ENCODE results near the gene PPP3R1. TPM values are rescaled to one million over a fixed set of nuclear protein-coding genes. Genes with fewer than 3 reads are reported as not detected.

PPP3R1 gene
- total and polyA plus RNA-seq, 4 donors, result 2.4 to 42.5 (median 18.3) TPM

DNA sequence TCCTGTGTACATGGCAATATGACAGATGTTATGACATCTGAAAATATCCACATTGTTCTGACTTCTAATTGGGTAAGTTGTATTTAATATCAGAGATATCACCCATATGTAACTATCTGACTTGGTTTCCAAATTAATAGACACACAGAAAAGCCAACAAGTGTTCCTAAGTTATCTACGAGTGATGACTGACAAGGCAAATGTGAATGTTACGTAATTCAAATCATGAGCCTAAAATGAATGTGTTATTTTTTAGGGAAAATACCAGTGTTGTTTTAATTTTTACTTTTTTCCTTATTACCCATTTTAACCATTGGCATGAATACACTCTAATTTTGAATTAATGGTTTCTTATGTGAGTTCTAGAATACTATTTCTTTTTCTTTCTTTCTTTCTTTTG, 110.5 kb downstream of the PPP3R1 start:
- no peak overlapping the region for H3K27ac ChIP-seq (ENCODE audit: low read depth in 1 of 2, low read length in 2 of 2)
- H3K4me3 ChIP-seq (ENCODE audit: low read depth in 1 of 3, low read length in 3 of 3), result no peak overlapping the region
- no peaks in the 10 kb centered on the region for H3K4me1 ChIP-seq (ENCODE audit: control insufficient read depth in 4 of 4, insufficient read depth in 4 of 4, low read length in 3 of 4)
- H3K36me3 ChIP-seq (ENCODE audit: control insufficient read depth in 4 of 4, insufficient read depth in 3 of 4, low read depth in 1 of 4, low read length in 3 of 4), result peaks cover 2 to 5% (median 2%) of the 10 kb centered on the region in 4 donors
- 97% methylated on average over 2 of the region's 2 CpGs for WGBS
- no peak overlapping the region for H3K9ac ChIP-seq (ENCODE audit: low read depth in 1 of 2, low read length in 2 of 2)
- no peak for DNase-seq (ENCODE audit: low spot score)
- H3K27me3 ChIP-seq (ENCODE audit: control insufficient read depth in 4 of 4, insufficient read depth in 4 of 4, low read length in 3 of 4), result no peaks in the 10 kb centered on the region
- TF ChIP-seq GABPA (IDR thresholded peaks at IDR 0.05 in 1 of 2, conservative IDR thresholded peaks at IDR 0.05 in 1 of 2) (no peak), EGR1 (IDR thresholded peaks at IDR 0.05; ENCODE audit: low read depth in 2 of 2) (no peak), TAF1 (conservative IDR thresholded peaks at IDR 0.05) (no peak), FOXA1 (IDR thresholded peaks at IDR 0.05) (no peak), NR2F2 (IDR thresholded peaks at IDR 0.05) (no peak), JUND (IDR thresholded peaks at IDR 0.05) (no peak), YY1 (IDR thresholded peaks at IDR 0.05) (no peak)
- TF ChIP-seq, protein P1, sequence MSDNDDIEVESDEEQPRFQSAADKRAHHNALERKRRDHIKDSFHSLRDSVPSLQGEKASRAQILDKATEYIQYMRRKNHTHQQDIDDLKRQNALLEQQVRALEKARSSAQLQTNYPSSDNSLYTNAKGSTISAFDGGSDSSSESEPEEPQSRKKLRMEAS (IDR thresholded peaks at IDR 0.05), result no peak
- TF ChIP-seq, protein P2, sequence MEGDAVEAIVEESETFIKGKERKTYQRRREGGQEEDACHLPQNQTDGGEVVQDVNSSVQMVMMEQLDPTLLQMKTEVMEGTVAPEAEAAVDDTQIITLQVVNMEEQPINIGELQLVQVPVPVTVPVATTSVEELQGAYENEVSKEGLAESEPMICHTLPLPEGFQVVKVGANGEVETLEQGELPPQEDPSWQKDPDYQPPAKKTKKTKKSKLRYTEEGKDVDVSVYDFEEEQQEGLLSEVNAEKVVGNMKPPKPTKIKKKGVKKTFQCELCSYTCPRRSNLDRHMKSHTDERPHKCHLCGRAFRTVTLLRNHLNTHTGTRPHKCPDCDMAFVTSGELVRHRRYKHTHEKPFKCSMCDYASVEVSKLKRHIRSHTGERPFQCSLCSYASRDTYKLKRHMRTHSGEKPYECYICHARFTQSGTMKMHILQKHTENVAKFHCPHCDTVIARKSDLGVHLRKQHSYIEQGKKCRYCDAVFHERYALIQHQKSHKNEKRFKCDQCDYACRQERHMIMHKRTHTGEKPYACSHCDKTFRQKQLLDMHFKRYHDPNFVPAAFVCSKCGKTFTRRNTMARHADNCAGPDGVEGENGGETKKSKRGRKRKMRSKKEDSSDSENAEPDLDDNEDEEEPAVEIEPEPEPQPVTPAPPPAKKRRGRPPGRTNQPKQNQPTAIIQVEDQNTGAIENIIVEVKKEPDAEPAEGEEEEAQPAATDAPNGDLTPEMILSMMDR (IDR thresholded peaks at IDR 0.05; ENCODE audit: low read depth, low read length, missing input control), result no peak
- H3K9me3 ChIP-seq (ENCODE audit: control insufficient read depth in 4 of 4, low read length in 3 of 4), result no peaks in the 10 kb centered on the region

DNA sequence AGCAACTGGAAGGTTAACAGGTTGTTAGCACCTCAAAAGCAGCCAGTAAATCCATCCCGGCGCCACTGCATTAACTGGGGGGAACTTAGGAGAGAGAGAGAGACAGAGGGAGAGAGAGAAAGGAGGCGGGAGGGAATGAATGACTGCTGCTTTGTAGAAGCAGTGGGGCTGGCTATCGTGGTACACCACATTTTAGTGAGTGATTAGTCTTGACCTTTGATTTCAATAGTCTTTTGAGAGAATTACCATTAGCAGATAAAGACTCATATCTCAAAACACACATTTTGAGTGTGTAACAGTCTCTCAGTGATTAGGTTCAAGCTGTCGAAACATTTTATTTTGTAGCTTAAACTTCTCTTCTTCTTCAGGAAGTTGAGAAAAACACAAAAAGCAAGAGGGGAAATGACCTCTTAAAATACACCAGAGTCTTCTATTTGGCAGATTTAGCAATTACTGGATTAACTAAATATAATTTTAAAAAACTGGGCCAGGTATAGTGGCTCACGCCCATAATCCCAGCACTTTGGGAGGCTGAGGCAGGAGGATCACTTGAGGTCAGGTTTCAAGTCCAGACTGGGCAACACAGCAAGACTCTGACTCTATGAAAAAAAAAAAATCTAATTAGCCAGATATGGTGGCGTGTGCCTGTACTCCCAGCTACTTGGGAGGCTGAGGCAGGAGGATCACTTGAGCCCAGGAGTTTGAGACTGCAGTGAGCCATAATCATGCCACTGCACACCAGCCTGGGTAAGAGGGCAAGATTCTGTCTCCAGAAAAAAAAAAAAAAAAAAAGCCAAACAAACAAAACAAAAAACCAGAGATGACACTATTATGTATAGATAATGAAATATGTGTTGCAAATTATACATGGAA, 116.6 kb downstream of the PPP3R1 start:
- Histone ChIP-seq H3K9ac (ENCODE audit: low read depth in 1 of 2, low read length in 2 of 2) (no peak overlapping the region), H3K4me3 (ENCODE audit: low read depth in 1 of 3, low read length in 3 of 3) (no peak overlapping the region), H3K27ac (ENCODE audit: low read depth in 1 of 2, low read length in 2 of 2) (no peak overlapping the region), H3K4me1 (ENCODE audit: control insufficient read depth in 4 of 4, insufficient read depth in 4 of 4, low read length in 3 of 4) (no peaks in the 10 kb centered on the region), H3K9me3 (ENCODE audit: control insufficient read depth in 4 of 4, low read length in 3 of 4) (no peaks in the 10 kb centered on the region), H3K36me3 (ENCODE audit: control insufficient read depth in 4 of 4, insufficient read depth in 3 of 4, low read depth in 1 of 4, low read length in 3 of 4) (peaks cover 2 to 11% (median 2%) of the 10 kb centered on the region in 4 donors), H3K27me3 (ENCODE audit: control insufficient read depth in 4 of 4, insufficient read depth in 4 of 4, low read length in 3 of 4) (no peaks in the 10 kb centered on the region)
- TF ChIP-seq TAF1 (conservative IDR thresholded peaks at IDR 0.05), result no peak
- no peak for TF ChIP-seq RAD21 (IDR thresholded peaks at IDR 0.05)
- no peak for TF ChIP-seq RXRA (IDR thresholded peaks at IDR 0.05)
- no peak for TF ChIP-seq HNF4A (conservative IDR thresholded peaks at IDR 0.05)
- TF ChIP-seq YY1 (IDR thresholded peaks at IDR 0.05), result no peak
- TF ChIP-seq, protein P3, sequence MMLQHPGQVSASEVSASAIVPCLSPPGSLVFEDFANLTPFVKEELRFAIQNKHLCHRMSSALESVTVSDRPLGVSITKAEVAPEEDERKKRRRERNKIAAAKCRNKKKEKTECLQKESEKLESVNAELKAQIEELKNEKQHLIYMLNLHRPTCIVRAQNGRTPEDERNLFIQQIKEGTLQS (IDR thresholded peaks at IDR 0.05), result no peak
- no peak for TF ChIP-seq EGR1 (IDR thresholded peaks at IDR 0.05; ENCODE audit: low read depth in 2 of 2)
- no peak for TF ChIP-seq JUND (IDR thresholded peaks at IDR 0.05)
- TF ChIP-seq NR2F2 (IDR thresholded peaks at IDR 0.05), result no peak
- TF ChIP-seq SP1 (IDR thresholded peaks at IDR 0.05), result no peak
- TF ChIP-seq, protein P2 (IDR thresholded peaks at IDR 0.05; ENCODE audit: low read depth, low read length, missing input control), result no peak
- no peak for TF ChIP-seq GABPA (IDR thresholded peaks at IDR 0.05 in 1 of 2, conservative IDR thresholded peaks at IDR 0.05 in 1 of 2)
- no peak for TF ChIP-seq FOXA2 (IDR thresholded peaks at IDR 0.05)
- TF ChIP-seq, protein P4, sequence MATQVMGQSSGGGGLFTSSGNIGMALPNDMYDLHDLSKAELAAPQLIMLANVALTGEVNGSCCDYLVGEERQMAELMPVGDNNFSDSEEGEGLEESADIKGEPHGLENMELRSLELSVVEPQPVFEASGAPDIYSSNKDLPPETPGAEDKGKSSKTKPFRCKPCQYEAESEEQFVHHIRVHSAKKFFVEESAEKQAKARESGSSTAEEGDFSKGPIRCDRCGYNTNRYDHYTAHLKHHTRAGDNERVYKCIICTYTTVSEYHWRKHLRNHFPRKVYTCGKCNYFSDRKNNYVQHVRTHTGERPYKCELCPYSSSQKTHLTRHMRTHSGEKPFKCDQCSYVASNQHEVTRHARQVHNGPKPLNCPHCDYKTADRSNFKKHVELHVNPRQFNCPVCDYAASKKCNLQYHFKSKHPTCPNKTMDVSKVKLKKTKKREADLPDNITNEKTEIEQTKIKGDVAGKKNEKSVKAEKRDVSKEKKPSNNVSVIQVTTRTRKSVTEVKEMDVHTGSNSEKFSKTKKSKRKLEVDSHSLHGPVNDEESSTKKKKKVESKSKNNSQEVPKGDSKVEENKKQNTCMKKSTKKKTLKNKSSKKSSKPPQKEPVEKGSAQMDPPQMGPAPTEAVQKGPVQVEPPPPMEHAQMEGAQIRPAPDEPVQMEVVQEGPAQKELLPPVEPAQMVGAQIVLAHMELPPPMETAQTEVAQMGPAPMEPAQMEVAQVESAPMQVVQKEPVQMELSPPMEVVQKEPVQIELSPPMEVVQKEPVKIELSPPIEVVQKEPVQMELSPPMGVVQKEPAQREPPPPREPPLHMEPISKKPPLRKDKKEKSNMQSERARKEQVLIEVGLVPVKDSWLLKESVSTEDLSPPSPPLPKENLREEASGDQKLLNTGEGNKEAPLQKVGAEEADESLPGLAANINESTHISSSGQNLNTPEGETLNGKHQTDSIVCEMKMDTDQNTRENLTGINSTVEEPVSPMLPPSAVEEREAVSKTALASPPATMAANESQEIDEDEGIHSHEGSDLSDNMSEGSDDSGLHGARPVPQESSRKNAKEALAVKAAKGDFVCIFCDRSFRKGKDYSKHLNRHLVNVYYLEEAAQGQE (IDR thresholded peaks at IDR 0.05), result no peak
- TF ChIP-seq HNF4G (IDR thresholded peaks at IDR 0.05), result no peak
- TF ChIP-seq, protein P1 (IDR thresholded peaks at IDR 0.05), result no peak
- TF ChIP-seq FOXA1 (IDR thresholded peaks at IDR 0.05), result no peak
- TF ChIP-seq, protein P5, sequence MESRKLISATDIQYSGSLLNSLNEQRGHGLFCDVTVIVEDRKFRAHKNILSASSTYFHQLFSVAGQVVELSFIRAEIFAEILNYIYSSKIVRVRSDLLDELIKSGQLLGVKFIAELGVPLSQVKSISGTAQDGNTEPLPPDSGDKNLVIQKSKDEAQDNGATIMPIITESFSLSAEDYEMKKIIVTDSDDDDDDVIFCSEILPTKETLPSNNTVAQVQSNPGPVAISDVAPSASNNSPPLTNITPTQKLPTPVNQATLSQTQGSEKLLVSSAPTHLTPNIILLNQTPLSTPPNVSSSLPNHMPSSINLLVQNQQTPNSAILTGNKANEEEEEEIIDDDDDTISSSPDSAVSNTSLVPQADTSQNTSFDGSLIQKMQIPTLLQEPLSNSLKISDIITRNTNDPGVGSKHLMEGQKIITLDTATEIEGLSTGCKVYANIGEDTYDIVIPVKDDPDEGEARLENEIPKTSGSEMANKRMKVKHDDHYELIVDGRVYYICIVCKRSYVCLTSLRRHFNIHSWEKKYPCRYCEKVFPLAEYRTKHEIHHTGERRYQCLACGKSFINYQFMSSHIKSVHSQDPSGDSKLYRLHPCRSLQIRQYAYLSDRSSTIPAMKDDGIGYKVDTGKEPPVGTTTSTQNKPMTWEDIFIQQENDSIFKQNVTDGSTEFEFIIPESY (IDR thresholded peaks at IDR 0.05), result no peak
- no peak for DNase-seq (ENCODE audit: low spot score)
- 77% methylated on average over 7 of the region's 7 CpGs for WGBS
